Suppressor macrophage treated with lipopolysaccharide for 4 hours (primary cell): ENCODE measurements around the gene SSR2.
"Not testable (repeated sequence)": the region's sequence is repeated elsewhere in the genome, so short reads cannot be mapped to it uniquely, and the experiment has no call there.

Experiments used
- DNase-seq: peaks from one replicate; pipeline ENCODE4 v3.0.0-alpha.2; 2020

Gene SSR2

DNA sequence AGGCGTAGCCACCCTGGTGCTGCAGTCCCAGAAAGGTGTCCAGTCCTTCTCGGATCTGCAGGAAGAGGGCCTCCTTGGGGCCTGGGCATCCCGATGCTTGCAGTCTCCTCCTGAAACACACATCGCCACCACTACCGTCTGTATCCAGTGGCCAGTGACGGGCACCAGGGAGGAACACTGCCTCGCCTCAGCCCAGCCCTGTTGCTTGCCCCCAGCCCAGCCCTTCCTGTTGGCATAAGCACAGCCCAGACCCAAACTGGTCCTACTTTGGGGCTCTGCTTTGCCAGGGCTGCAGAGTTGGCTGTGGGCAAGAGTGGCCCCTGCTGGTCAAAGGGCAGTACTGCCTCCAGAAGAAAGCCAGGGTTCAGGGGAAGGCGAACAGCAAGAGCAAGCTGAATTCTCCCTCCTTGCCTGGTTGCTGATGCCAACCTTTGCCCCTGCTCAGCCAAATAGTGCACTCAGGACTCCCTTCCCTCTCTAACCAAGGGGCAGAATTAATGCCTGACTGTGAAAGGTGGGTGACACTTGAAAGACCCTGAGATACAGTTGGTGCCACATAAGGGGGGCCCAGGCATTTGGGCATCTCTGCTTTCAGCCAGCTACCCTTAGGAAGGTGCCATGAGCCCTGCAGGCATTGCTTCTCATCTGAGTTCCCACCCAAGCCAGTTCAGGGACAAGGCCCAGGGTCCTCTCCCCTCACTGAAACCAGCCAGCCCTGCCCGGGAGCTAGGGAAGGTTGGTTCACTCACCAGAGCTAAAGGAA is 31.3 kb downstream of the SSR2 start:
- DNase-seq, result peak; percentile 86

DNA sequence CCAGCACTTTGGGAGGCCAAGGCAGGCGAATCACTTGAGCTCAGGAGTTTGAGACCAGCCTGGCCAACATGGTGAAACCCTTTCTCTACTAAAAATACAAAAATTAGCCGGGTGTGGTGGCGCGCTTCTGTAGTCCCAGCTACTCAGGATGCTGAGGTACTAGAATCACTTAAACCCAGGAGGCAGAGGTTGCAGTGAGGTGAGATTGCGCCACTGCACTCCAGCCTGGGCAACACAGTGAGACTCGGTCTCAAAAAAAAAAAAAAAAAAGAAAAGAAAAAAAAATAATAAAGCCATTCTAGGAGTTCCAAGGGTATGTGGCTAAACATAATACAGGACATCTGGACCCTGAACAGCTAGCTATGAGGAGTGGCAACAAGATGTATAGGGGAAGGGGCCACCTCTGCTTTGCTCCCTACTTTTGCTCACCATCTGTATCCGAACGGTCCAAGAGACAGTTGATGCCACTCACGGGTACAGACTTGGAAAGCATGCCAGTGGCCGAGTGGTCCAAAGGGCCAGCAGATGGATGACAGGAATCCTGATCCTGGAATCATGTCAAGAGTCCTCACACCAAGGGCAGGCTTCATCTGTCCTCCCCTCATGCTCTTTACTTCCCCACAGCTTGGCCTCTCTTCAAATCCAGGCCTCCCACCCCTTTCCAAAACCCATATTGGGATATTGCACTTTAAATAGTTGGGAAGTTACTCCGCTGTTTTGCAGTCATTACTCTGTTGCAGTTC is 35.7 kb downstream of the SSR2 start:
- not testable (repeated sequence) for DNase-seq

DNA sequence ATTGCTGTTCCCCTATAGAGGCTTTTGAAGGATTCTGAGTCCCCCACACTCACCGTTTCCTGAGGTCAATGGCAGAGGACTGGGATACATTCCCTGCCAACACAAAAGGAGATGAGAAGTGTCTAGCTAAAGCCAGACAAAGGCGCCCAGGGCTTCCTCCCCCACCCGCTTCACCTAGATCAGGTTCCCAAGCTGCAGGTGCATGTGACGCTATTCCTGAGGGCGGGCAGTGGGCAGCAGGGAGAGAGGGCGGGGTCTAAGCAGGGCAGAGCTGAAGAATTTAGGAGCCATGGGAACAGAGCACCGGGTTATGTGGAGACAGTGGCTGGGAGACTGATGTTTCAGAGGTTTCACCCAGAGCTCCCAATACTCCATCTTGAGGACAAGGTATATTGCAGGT is 36.4 kb downstream of the SSR2 start:
- no peak for DNase-seq

DNA sequence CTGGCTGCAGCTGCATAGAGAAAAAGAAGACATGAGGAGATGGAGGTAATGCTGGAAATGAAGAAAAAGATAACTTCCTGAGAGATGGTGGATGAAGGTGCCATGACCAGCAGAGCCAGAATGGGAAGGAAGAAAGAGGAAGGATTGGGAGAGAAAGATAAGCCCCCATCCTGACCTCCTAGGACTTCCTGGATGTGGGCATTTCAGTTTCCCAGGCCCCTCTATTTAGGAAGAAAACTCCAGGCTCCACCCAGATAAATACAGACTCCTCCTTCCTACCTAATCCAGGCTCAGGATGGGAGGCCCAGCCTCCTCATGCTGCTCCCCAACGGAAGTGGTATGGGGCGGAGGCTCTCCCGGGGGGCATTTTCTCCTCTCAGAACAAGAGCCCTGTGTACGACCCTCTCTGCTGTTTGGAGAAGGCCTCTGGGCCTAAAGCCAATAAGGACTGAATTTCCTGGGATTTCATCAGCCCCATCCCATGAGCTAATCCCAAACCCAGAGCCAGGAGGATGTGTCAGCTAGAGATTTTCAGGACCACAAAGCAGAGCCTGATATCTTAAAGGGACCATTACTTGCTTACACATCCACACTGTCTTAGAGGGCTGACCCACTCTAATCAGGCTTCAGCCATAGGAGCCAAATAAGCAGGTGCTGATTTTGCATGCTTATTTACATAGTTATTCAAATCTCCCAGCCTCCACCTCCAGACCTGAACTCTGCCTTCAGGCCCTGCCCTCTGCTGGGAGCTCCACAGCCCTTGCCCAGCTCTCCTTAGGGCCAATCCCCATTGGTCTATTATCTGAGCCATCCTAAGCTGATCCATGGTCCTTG is 37.3 kb downstream of the SSR2 start:
- no peak for DNase-seq

DNA sequence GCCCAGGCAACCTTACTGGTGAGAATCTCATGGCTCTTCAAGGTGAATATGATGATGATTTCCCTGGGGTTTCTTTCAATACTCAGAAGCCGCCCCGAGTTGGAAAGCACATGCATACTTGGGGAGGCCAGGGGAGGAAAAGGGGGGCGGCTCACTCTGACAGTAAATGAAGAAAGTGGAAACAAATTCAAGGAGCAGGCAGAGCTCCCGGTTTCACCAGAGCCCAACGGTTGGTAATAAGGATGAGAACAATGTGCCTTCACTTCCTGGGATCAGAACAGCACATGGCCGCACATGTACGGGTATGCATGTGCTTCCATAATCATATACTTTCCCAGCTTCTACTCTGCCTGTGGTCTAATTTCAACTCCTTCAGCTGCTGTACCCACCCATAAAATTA is 38.6 kb downstream of the SSR2 start:
- DNase-seq, result no peak

DNA sequence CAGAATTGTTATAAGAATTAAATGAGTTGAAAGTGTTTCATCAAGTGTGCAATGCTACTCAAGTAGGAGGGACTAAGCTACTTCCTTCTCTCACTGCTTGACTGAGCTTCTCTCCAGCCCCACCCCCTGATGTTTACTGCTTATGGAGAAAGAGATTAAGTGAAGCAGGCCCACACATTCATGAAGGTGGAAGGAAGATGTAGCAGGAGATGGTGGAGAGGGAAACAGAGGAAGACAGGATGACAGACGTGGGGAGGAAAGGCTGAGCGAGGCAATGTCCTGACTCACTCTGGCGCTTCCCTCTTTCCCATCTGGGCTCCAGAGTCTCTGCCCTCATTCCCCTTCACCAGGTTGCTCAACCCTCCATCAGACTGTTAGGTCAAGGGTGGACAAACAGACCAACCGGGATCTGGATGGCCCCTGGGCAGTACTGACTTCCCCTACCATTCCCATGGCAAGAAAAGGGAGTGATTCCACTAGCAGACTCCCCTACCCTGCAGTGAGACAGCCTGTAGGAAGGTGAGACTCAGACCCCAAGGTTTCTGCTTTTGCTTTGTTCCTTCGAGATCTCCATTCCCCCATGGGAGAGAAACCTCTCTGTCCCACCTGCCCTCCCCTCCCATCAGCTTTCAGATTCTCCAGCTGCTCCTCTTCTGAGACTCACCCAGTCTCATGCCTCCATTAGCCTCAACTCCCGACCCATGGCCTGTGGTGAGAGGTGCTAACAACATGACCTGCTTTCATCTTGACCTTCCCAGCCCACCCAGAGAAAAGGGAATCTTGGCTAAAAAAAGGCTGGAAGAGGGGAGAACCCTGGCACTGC is 39.3 kb downstream of the SSR2 start:
- peak; percentile 70 for DNase-seq

DNA sequence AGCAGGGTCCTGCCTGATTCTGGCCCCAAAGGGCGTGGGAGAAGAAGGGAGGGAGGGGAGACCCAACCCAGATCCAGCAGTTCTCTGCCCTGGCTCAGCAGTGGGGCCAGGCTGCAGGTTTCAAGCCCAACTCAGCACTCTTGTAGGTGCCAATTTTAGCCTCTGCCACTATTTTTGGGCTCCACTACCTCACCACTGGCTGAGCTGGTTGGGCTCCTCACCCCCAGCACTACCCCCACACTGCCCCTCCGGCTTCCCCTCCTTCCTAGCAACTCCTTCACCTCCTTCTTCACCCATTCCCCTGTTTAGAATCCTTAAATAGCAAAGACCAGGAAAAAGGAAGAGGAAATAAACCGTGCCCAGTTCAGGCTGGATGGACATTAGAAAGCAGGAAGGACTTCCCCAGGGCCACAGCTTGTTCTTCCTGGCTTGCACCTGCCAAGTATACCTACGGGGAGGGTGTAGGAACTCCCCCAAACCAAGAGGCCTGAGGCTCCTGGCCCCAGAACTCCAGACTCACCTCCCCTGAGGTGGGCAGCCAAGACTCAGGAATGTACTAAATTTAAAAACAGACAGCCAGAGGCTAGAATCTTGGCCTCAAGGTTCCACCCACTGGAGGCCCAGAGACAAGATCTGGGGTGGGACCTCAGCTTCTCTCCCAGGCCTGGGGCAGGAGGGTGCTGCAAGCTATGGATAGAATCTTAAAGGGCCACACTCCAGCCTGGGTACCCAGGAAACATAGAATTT is 41.0 kb downstream of the SSR2 start:
- peak; percentile 34 for DNase-seq

DNA sequence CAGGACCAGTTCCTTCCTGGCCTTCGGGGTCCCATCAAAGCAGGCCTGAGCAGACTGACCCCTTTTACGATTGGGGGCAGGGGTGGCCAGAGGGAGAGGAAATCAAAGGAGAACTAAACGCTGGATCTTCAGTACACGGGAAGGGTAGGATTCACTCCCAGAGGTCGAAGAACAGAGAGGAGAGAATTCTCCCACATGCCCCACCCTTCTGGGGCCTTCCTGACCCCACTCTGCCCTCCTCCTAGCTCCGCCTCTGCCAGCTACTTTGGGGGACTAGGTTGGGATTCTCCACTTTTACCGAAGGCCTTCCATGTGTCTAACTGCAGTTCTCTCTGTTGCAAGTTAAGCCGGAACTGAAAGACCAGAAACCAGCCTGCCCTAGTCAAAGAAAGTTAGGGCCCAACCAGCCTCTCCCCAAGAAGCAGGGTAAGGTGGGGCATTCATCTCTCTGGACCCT is 41.8 kb downstream of the SSR2 start:
- DNase-seq, result peak; percentile 87

DNA sequence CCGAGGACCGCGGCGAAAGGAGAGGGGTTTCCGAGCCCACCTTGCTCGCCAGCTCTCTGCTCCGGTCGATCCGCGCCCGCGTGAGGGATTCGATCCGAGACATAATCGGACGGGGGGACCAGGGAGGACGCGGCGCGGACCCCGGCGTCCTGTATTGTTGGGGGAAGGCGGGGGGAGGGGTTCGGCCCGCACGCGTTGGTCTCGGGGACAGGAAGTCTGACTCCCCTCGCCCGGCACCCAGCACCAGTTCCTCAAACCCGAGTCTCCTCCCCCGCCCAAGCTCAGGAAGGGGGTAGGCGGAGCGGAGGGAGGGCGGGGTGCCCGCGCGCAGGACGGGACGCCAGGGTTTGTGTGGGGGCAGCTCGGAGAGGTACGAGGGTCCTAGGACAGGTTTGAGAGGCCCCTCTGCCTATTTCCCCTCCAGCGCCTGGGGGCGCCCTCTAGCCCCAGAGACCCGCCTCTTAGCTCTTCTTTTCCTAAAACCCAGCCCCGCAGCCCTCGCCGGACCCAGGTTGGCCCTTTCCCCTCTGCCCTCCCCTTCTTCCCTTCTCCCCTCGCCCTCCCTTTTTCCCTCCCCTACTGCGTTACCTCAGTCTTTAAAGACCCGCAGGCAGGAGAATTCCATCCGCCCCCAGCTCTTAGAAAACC is 42.3 kb downstream of the SSR2 start, which contains the start of gene ARHGEF2:
Gene ARHGEF2 (minus strand): TSS at position 223 of the 648 bp plus-strand sequence. CDS start 120 bp downstream, at position 103.
- DNase-seq, result peak; percentile 90

DNA sequence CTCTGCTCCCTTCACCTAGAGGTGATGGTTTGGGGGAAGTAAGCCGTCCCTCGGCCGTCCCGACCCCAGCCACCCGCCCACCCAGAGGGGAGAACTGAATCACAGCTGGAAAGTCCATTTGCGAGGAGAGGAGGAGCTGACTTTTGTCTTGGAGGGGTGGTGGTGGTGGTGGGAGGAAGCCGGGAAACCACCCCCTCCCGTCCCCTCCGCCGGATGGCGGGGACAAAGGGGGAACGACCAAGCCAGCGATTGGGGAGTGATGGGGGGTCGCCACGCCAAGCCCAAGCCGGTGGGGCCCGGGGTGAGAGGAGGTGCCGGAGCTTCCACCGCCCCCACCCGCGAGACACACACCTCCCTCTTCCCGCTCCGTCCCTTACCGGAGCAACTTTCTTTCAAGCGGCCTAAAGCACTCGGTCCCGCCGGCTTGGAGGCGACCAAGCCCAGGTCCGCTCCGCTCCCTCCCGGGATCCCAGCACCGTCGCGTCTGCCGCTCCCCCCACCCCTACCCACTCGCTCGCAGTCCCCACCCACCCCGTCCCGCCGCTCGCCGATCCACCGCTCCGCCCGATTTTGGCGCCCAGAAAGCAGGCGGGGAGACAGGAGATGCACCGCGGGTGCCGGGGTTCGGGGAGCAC is 42.9 kb downstream of the SSR2 start:
- DNase-seq, result peak; percentile 88

DNA sequence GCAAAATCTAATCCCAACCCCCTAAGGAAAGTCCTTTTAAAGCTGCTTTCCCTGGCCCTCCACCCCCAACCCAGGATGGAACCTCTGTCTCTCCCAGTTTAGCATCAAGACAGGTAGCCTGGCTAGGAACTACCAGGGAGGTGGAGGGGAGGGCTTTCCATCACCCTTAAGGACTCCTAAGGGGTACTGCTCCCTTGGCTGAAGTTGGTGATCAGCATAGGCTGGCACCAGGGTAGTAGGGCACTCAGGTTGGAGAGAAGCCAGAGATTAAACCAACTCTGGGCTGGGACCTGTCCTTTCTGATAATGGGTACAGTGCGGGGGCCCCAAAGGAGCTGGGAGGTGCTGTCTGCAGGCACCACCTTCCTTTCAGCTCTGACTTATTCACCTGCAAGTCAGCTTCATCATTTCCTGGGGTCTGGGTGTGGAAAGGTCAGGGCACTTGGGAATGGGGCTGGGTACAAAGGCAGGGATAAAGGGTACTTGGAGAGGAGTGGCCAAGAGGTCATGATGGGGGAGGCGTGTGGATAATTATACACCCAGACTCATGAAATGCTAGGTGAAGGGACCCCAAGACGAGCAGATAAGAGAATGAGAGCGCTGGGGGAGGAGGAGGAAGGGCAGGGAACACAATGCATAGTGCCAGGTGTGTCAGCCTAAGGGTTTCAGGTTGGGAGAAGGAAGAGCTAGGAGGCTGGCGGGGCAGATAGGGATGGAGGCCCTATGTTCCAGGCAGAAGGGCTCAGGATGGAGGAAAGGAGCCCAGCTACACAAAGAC is 43.6 kb downstream of the SSR2 start:
- no peak for DNase-seq

DNA sequence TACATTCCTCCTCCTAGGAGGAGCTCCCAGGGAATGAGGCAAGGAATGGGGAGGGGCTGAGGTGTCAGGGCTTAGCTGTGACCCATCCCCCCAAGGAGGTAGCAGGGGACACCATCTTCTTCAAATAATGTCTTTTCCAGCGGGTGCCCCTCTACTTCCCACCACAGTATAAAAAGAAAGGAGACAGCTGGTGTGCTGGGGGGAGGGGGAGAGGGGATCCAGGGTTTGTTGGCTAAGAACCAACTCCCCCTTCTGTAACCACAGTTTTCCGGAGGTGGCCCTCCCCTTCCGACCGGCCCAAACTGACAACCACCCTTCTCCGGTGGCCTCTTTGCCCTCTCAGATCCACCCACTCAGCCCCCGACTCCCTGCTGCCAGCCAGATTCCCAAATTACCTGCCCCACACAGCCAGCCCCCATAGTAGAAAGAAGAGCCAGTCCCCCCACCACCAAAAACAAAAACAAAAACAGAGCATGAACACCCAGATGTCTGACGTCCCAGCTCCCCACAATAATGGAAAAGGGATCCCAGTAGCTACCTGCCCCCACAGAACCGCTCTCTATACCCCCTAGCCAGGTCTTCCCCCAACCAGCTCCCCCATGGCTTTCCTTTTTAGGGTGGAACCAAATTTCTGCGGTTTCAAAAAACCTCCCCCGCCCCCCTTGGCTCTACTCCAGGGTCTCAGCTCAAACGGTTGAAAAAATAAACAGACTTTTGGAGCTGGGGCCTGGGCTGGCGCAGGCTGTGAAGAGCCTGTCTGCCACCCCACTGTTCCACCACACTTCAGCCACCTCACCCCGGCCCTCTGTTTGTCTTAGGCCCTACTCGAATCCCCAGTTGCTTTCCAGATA is 44.5 kb downstream of the SSR2 start:
- peak; percentile 40 for DNase-seq

DNA sequence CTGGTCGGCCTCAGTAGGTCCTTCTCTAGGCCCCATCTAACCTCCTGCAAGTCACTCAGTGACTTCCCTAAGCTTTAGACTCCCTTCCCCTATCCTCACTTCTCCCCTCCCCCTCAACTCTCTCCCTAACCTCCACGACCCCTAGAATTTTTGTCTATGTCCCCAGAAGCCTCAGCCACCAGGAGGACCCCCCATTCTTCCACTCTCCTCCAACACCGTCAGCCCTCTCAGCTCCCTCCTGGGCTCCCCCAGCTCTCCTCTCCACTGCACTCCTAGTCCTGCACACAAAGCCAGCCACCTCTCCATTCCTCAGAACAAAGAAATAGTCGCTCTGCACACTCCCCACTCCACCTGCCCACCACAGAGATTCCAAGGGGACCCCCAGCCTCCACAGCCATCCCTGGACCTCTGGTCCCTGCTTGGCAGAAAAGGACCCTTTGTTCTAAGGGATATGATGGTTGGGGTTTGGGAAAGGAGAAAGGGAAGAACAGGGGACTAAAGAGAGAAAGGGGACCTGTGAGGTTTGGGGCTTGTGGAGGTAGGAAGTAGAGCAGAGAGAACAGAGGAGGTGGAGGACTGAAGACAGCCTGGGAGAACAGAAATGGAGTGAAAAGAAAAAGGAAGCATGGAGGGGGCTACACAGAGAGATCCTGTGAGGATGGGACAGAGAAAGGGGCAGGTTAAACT is 45.2 kb downstream of the SSR2 start:
- no peak for DNase-seq

DNA sequence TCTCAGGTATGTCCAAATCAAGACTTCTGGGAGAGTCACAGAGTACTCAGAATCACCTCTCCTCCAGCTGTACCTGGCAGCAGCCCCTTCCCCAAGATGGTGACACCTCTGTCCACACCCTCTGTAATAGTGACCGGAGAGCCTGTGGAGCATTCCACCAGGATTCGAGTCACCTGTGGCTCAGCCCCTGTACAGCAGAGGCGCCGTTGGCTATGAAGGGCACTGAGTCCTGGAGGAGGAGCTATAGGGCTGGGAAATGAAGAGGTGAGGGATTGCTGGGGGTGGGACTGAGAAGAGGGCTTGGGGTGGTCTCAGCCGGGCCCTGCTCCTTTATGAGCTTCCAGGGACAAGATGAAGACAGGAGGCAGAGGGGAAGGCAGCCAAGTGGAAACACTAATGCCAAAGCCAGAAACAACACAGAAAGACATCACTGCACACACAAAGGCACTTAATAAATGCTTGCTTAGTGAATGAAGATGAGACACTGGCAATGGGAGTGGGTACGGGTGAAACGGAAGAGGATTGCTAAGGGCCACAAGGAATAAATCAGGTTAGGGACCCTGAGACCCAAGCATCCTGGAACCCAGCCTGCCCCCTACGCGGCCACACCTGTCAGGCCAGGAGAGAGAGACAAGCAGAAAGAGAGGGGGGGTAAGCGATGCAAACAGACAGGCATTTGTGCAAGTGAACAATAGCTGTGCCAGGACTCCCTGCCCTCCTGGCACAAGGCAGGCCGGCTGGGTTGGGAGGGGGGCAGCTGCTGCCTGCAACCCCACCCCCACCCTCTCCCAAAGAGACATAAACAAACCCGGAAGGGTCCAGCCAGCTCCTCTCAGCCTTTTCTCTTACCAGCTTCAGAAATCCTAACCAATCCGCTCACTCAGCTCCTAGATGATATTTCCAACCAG is 46.3 kb downstream of the SSR2 start:
- DNase-seq, result no peak

DNA sequence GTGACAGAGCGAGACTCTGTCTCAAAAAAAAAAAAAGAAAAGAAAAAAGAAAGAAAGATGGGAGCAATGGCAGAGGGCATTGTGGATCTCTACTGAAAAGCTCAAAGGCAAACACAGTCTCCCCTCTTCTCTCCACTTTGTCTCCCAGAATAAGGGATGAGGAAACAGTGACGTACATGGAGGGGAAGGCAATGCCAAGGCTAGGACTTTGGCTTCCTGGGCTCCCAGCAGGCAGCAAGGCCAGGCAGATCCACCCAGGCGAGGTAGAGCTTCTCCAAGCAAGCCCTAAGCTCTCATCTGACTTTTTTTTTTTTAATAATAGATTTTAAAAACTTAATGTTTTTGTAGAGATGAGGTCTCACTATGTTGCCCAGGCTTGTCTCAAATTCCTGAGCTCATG is 47.0 kb downstream of the SSR2 start:
- DNase-seq, result no peak

DNA sequence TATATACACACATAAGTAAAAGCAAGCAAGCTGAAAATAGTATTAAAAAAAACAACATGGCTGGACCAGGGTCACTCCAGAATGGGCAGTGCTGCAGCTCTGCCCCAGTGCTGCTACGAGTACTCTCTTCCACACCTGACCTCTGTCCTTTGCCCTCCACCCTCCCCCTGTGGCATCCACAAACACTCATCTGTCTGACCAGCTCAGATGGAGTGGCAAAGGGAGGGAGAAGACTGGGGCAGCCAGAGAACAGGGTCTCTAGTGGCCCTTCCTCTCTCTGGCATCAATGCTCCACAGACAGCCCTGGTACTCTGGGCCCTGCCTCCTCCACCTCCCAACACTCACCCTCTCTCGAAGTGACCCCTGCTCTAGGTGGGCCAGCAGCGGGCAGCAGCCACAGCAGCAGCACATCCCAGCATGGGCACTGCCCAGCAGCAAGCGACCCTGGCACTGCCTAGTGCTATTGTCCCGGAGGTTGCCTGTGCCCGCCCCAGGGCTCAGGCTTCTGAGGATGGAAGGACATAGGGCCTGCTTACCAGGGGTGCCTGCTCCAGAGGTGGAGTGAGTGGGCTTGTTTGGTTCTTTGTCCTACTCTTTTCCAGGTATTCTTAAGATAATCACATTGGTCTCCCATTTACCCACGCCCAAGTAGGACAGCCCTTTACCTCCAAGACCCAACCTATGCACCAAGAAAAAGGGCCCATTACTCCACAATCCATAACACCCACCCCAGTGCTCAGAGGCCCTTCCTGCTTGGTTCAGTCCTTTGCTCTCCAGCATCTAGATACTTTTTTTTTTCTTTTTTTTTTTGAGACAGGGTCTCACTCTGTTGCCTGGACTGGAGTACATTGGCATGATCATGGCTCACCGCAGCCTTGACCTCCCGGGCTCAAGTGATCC is 48.6 kb downstream of the SSR2 start:
- DNase-seq, result no peak
